ENCODE results near the gene LMOD1.
"Not testable (repeated sequence)": the region's sequence is repeated elsewhere in the genome, so short reads cannot be mapped to it uniquely, and the experiment has no call there.

The LMOD1 gene

GRCh38 chr1:201946224-201946908 lies at the start of gene LMOD1:
Gene LMOD1, minus strand, starts transcription at chr1:201946548. Its CDS starts 208 bp downstream, at chr1:201946340.
- DNase-seq (ENCODE audit: low read depth in 1 of 2, low spot score in 1 of 2) = no peak

- no peak for DNase-seq (ENCODE audit: low read depth in 1 of 2, low spot score in 1 of 2)
These were observed 44.1 kb upstream of the LMOD1 start for GRCh38 chr1:201990427-201990826.

GRCh38 chr1:201989354-201990128 lies 43.2 kb upstream of the LMOD1 start:
- DNase-seq (ENCODE audit: low read depth in 1 of 2, low spot score in 1 of 2) = no peak

- DNase-seq (ENCODE audit: low read depth in 1 of 2, low spot score in 1 of 2) = no peak
These were observed 42.3 kb upstream of the LMOD1 start for GRCh38 chr1:201988601-201989000.

- no peak for DNase-seq (ENCODE audit: low read depth in 1 of 2, low spot score in 1 of 2)
These were observed 39.0 kb upstream of the LMOD1 start for GRCh38 chr1:201985355-201985754.

GRCh38 chr1:201984446-201984845 lies 38.1 kb upstream of the LMOD1 start:
- no peak for DNase-seq (ENCODE audit: low read depth in 1 of 2, low spot score in 1 of 2)

- DNase-seq (ENCODE audit: low read depth in 1 of 2, low spot score in 1 of 2) = peak in 1 of 2 donors; percentile 1
These were observed 37.0 kb upstream of the LMOD1 start for GRCh38 chr1:201983380-201983805.

GRCh38 chr1:201982623-201983379 lies 36.5 kb upstream of the LMOD1 start, which contains the start of gene RNPEP:
Gene RNPEP, plus strand, starts transcription at chr1:201982648. Its CDS starts 19 bp downstream, at chr1:201982667.
- peak; percentile 21 to 31 for DNase-seq (ENCODE audit: low read depth in 1 of 2, low spot score in 1 of 2)

GRCh38 chr1:201982082-201982622 lies 35.8 kb upstream of the LMOD1 start:
- peak in 1 of 2 donors; percentile 51 for DNase-seq (ENCODE audit: low read depth in 1 of 2, low spot score in 1 of 2)

GRCh38 chr1:201970334-201971159 lies 24.2 kb upstream of the LMOD1 start:
- no peak for DNase-seq (ENCODE audit: low read depth in 1 of 2, low spot score in 1 of 2)

GRCh38 chr1:201968202-201968925 lies 22.0 kb upstream of the LMOD1 start:
- DNase-seq (ENCODE audit: low read depth in 1 of 2, low spot score in 1 of 2) = no peak

- DNase-seq (ENCODE audit: low read depth in 1 of 2, low spot score in 1 of 2) = no peak
These were observed 19.8 kb upstream of the LMOD1 start for GRCh38 chr1:201966171-201966570.

GRCh38 chr1:201964261-201964660 lies 17.9 kb upstream of the LMOD1 start:
- no peak for DNase-seq (ENCODE audit: low read depth in 1 of 2, low spot score in 1 of 2)

GRCh38 chr1:201962382-201962781 lies 16.0 kb upstream of the LMOD1 start:
- DNase-seq (ENCODE audit: low read depth in 1 of 2, low spot score in 1 of 2) = not testable (repeated sequence)

GRCh38 chr1:201958348-201958747 lies 12.0 kb upstream of the LMOD1 start:
- DNase-seq (ENCODE audit: low read depth in 1 of 2, low spot score in 1 of 2) = no peak

- no peak for DNase-seq (ENCODE audit: low read depth in 1 of 2, low spot score in 1 of 2)
These were observed 9.4 kb upstream of the LMOD1 start for GRCh38 chr1:201955729-201956143.

- peak; percentile 85 to 92 for DNase-seq (ENCODE audit: low read depth in 1 of 2, low spot score in 1 of 2)
These were observed 8.8 kb upstream of the LMOD1 start, which contains the start of gene TIMM17A for GRCh38 chr1:201955009-201955728. Gene TIMM17A, plus strand, starts transcription at chr1:201955503. Its CDS starts 24 bp downstream, at chr1:201955527.

GRCh38 chr1:201954263-201955008 lies 8.1 kb upstream of the LMOD1 start:
- no peak for DNase-seq (ENCODE audit: low read depth in 1 of 2, low spot score in 1 of 2)

Measured in activated CD4-positive, alpha-beta T cell treated with anti-CD3 and anti-CD28 coated beads, Interleukin-2, amount 50 U/mL, for 24 hours (primary cell).